Subcutaneous abdominal adipose tissue (tissue), 5 donors: ENCODE measurements around the gene GRB10.

Experiments used
- H3K27ac ChIP-seq: one replicate; pipeline ENCODE4 v1.7.0; 2013; ENCODE audit warnings: low read depth, mild to moderate bottlenecking, inconsistent platforms, low read length, moderate library complexity
- H3K27me3 ChIP-seq, 5 donors: one replicate each; pipeline ENCODE4 v1.7.0; 2013; ENCODE audit warnings: low read length in 5 of 5, inconsistent platforms in 1 of 5; ENCODE audit not compliant: control insufficient read depth in 5 of 5, insufficient read depth in 4 of 5
- H3K36me3 ChIP-seq, 5 donors: one replicate each; pipeline ENCODE4 v1.7.0; 2013; ENCODE audit warnings: low read length in 5 of 5; ENCODE audit not compliant: control insufficient read depth in 5 of 5, insufficient read depth in 5 of 5
- H3K4me1 ChIP-seq, 5 donors: one replicate each; pipeline ENCODE4 v1.7.0; 2013; ENCODE audit warnings: low read length in 5 of 5, mild to moderate bottlenecking in 3 of 5, moderate library complexity in 1 of 5; ENCODE audit not compliant: control insufficient read depth in 5 of 5, insufficient read depth in 5 of 5
- H3K4me3 ChIP-seq, 5 donors: one replicate each; pipeline ENCODE4 v1.7.0; 2013; ENCODE audit warnings: low read length in 5 of 5, low read depth in 1 of 5
- H3K9ac ChIP-seq, 5 donors: one replicate each; pipeline ENCODE4 v1.7.0; 2013; ENCODE audit warnings: low read length in 5 of 5, mild to moderate bottlenecking in 4 of 5, moderate library complexity in 3 of 5
- H3K9me3 ChIP-seq, 5 donors: one replicate each; pipeline ENCODE4 v1.7.0; 2013; ENCODE audit warnings: low read length in 5 of 5; ENCODE audit not compliant: control insufficient read depth in 5 of 5
- donor health status: healthy.
- donor health status: healthy.
- donor health status: healthy.
- donor health status: healthy.
- donor health status: healthy.

Gene GRB10

DNA sequence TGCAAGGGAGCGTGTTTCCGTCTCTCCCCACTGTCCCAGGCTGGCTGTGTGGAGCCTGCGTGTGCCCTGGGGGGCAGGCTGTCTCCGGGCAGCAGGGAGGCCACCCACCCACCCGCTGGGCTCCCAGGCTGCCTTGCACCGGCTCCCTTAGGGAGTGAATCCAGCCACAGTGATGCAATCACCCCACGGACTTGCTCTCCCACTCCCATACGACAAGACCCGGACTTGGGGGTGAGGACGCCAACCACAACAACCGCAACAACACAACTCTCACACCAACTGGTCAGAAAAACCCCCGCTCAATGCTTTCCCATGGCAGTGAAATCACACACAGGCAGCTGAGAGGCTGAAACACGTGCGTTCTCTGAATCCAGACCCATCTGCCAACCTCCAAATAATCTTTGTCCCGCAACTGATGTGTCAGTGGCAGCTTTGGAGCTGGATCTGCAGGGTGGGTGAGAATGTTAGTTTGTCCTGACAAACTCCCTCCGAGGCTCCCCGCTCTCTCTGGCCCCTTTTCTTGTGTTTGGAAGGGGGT, 154.8 kb downstream of the GRB10 start:
- Histone ChIP-seq H3K9me3 (no peaks in the 10 kb centered on the region), H3K27ac (no peak overlapping the region)

GRCh38 chr7:50626286-50626685, 156.4 kb downstream of the GRB10 start:
- Histone ChIP-seq H3K9me3 (no peaks in the 10 kb centered on the region), H3K9ac (no peak overlapping the region), H3K4me1 (peaks cover 0 to 8% (median 6%) of the 10 kb centered on the region in 5 donors), H3K27ac (no peak overlapping the region), H3K36me3 (peaks cover 0 to 17% (median 11%) of the 10 kb centered on the region in 5 donors), H3K4me3 (no peak overlapping the region), H3K27me3 (no peaks in the 10 kb centered on the region)

More for the DNA sequence above, 154.8 kb downstream of the GRB10 start:
- peaks cover 0 to 7% (median 4%) of the 10 kb centered on the region in 5 donors for H3K4me1 ChIP-seq
- H3K27me3 ChIP-seq, result no peaks in the 10 kb centered on the region
- H3K36me3 ChIP-seq, result peaks cover 0 to 17% (median 11%) of the 10 kb centered on the region in 5 donors
- no peak overlapping the region for H3K4me3 ChIP-seq
- H3K9ac ChIP-seq, result no peak overlapping the region

DNA sequence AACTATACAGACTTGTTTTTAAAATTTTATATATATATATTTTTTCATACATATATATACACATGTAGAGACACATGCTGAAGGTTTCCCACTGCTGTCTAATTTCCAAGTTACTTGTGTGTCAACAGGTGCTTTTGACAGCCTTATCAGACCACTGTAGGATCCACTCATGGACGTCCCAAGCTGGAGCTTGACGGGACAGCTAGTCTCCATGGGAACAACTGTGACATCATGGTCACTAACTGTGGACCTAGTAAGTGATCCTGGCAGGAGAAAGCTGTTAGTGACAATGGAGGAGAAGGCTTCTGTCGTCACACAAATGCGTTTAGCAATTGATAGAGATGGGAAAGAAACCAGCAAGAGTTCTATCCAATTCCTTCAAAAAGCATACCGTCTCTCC, 157.3 kb downstream of the GRB10 start:
- Histone ChIP-seq H3K4me1 (peaks cover 0 to 10% (median 6%) of the 10 kb centered on the region in 5 donors), H3K9ac (no peak overlapping the region), H3K27me3 (no peaks in the 10 kb centered on the region), H3K27ac (no peak overlapping the region), H3K36me3 (peaks cover 0 to 17% (median 11%) of the 10 kb centered on the region in 5 donors), H3K9me3 (no peaks in the 10 kb centered on the region), H3K4me3 (no peak overlapping the region)

DNA sequence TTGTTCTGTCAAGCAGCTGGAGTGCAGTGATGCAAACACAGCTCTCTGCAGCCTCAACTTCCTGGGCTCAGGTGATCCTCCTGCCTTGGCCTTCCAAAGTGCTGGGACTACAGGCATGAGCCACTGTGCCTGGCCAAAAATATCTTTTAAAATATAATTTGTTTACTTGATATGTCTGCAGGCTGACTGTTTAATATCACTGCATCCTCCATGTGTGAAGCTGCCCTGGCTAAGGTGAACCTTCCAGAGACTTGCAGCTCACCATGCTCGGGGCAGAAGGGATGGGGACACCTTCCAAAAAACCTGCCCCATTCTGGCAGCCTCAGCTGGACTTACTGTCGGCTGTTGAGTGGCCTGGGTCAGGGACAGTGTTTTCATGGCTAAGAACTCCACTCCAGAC, 159.9 kb downstream of the GRB10 start:
- Histone ChIP-seq H3K27me3 (no peaks in the 10 kb centered on the region), H3K4me1 (peaks cover 0 to 13% (median 8%) of the 10 kb centered on the region in 5 donors), H3K4me3 (no peak overlapping the region), H3K9me3 (no peaks in the 10 kb centered on the region), H3K27ac (no peak overlapping the region), H3K36me3 (peaks cover 0 to 20% (median 11%) of the 10 kb centered on the region in 5 donors), H3K9ac (no peak overlapping the region)

DNA sequence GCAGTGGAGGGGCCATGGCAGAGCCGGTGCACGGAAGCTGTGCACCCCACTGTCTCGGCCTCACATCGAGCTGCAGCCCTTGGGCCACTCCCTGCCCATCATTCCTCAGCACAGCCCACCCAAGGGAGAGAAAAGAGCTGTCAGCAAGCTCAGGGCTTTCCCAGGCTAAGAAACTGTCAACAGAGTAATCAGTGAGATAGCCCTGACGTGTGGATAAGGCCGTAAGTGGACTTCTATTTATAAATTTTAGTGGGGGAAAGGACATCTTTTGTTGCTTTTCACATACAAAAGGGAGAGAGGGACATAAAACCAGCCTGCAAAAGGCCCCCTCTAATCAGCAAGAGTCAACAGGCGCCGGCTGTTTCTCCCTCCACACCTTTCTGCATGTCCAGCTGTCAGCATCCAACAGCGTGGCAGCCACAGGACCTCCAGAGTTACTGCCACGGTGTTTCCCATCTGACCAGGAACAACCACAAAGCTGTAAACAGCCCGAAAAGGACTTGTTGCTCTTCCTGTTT, 160.7 kb downstream of the GRB10 start:
- H3K27ac ChIP-seq, result no peak overlapping the region
- no peak overlapping the region for H3K4me3 ChIP-seq
- peaks cover 0 to 20% (median 11%) of the 10 kb centered on the region in 5 donors for H3K36me3 ChIP-seq
- peaks cover 0 to 13% (median 8%) of the 10 kb centered on the region in 5 donors for H3K4me1 ChIP-seq
- H3K27me3 ChIP-seq, result no peaks in the 10 kb centered on the region
- H3K9me3 ChIP-seq, result no peaks in the 10 kb centered on the region
- no peak overlapping the region for H3K9ac ChIP-seq

- H3K27me3 ChIP-seq, result no peaks in the 10 kb centered on the region
- no peaks in the 10 kb centered on the region for H3K9me3 ChIP-seq
- H3K36me3 ChIP-seq, result peaks cover 0 to 19% (median 13%) of the 10 kb centered on the region in 5 donors
- H3K27ac ChIP-seq, result no peak overlapping the region
- H3K4me3 ChIP-seq, result no peak overlapping the region
- H3K4me1 ChIP-seq, result peaks cover 0 to 13% (median 8%) of the 10 kb centered on the region in 5 donors
- no peak overlapping the region for H3K9ac ChIP-seq
These were observed 161.5 kb downstream of the GRB10 start for GRCh38 chr7:50621206-50621605.

GRCh38 chr7:50620433-50620832, 162.3 kb downstream of the GRB10 start:
- no peak overlapping the region for H3K27ac ChIP-seq
- no peaks in the 10 kb centered on the region for H3K9me3 ChIP-seq

GRCh38 chr7:50619684-50620083, 163.0 kb downstream of the GRB10 start:
- Histone ChIP-seq H3K4me1 (peaks cover 0 to 13% (median 8%) of the 10 kb centered on the region in 5 donors), H3K36me3 (peaks cover 0 to 21% (median 14%) of the 10 kb centered on the region in 5 donors), H3K27ac (no peak overlapping the region), H3K4me3 (no peak overlapping the region), H3K27me3 (no peaks in the 10 kb centered on the region), H3K9ac (no peak overlapping the region), H3K9me3 (no peaks in the 10 kb centered on the region)

More at GRCh38 chr7:50620433-50620832, 162.3 kb downstream of the GRB10 start:
- Histone ChIP-seq H3K9ac (no peak overlapping the region), H3K27me3 (no peaks in the 10 kb centered on the region), H3K4me3 (no peak overlapping the region), H3K4me1 (peaks cover 0 to 13% (median 8%) of the 10 kb centered on the region in 5 donors), H3K36me3 (peaks cover 0 to 20% (median 12%) of the 10 kb centered on the region in 5 donors)

- Histone ChIP-seq H3K4me3 (no peak overlapping the region), H3K36me3 (peaks cover 0 to 35% (median 28%) of the 10 kb centered on the region in 5 donors), H3K4me1 (peaks cover 0 to 13% (median 8%) of the 10 kb centered on the region in 5 donors), H3K9me3 (no peaks in the 10 kb centered on the region), H3K27me3 (no peaks in the 10 kb centered on the region), H3K9ac (no peak overlapping the region), H3K27ac (no peak overlapping the region)
These were observed 164.4 kb downstream of the GRB10 start for GRCh38 chr7:50618281-50618680.

DNA sequence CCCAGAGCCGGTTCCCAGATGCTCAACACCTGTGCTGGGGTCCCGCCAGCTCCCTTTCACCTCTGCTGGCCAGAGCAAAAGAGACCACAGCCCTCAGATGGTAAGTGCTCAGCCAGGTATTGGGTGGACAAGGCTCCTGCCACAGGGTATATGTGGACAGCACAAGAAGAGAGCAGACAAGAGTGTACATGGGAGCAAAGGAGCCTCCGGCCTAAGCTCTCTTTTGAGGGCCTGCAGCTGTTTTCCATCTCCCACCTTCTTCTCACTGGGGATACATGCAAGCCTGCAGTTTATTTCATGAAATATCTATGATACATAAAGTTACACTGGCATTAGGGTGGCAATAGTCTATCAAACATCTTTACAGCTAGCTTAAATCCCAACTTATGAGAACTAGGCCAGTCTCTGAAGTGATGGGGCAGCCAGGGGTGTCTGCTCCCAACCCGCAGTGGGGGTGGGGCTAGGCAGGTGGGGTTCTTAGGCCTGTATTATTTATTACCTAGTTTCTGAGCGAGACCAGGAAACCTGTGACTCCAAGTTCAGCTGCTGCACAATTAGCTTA, 167.1 kb downstream of the GRB10 start:
- Histone ChIP-seq H3K27me3 (no peaks in the 10 kb centered on the region), H3K27ac (no peak overlapping the region), H3K9me3 (no peaks in the 10 kb centered on the region), H3K4me1 (peaks cover 0 to 8% (median 5%) of the 10 kb centered on the region in 5 donors), H3K4me3 (no peak overlapping the region), H3K9ac (no peak overlapping the region), H3K36me3 (peaks cover 5 to 59% (median 51%) of the 10 kb centered on the region in 5 donors)
